GM18526 (cell line): ENCODE measurements around the gene C15orf39.

Experiments
- POLR2A ChIP-seq: IDR thresholded peaks from 3 replicates; pipeline ENCODE4 v1.6.1; 2011; ENCODE audit not compliant: insufficient read length; ENCODE audit errors: extremely low read depth

The C15orf39 gene

GRCh38 chr15:75167588-75168350 lies 33.9 kb upstream of the C15orf39 start:
- TF ChIP-seq POLR2A, result no peak

- TF ChIP-seq POLR2A, result no peak
These were observed 33.3 kb upstream of the C15orf39 start for GRCh38 chr15:75168374-75168773.

DNA sequence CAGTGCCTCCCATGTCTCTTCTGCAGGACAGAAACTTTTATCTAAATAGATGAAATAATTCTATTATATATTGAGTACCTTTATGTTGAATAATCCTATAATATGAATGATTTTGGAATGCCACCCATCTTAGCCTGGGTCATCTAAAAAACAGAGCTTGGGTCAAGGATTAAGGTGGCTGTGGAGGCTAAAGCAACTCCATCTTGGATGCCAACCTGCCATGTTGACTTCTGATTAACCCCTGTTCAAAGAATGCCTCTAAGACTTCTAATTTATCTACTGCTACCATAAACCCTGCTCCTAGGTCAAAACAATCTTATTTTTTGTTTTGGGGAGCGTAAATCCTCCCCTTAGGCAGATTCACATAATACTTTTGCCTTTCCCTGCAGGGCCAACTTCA lies 31.5 kb upstream of the C15orf39 start:
- no peak for TF ChIP-seq POLR2A

- TF ChIP-seq POLR2A, result no peak
These were observed 30.9 kb upstream of the C15orf39 start for GRCh38 chr15:75170711-75171341.

- no peak for TF ChIP-seq POLR2A
These were observed 30.3 kb upstream of the C15orf39 start for GRCh38 chr15:75171408-75171807.

DNA sequence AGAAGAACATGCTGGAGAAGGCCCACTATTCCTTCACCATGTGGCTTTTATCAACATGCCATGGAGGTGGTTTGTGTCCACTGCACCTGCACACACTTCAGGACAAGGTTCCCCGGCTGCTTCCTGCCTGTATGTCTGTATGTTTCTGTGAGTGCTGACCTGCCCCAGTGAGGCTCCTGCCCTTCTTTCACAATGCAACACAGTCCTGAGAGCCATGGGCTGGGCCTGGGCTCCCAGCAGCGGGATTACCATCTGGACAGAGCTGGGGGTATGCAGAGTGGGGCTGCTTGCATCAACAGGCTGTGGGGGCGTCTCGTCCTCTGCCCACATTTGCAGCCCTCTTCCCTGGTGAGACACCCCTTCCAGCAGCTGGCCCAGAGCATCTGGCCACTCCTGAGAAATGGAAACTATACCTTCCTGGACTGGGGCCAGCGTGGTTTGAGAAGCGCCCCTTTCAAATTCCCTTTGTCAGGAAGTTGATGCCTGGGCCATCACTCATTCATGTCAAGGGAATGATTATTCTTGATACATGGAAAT lies 29.3 kb upstream of the C15orf39 start:
- no peak for TF ChIP-seq POLR2A

GRCh38 chr15:75174102-75174501 lies 27.6 kb upstream of the C15orf39 start:
- TF ChIP-seq POLR2A, result no peak

DNA sequence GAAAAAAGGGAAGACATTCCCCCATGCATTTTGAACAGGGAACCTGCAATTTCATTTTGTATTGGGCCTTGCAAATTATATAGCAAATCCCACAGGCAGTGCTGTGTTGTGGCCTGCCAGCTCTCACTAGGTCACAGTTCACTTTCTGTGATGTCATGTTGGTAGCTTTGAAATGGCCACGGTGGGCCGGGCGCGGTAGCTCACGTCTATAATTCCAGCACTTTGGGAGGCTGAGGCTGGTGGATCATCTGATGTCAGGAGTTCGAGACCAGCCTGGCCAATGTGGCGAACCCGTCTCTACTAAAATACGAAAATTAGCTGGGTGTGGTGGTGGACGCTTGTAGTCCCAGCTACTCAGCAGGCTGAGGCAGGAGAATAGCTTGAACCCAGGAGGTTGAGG lies 27.0 kb upstream of the C15orf39 start:
- TF ChIP-seq POLR2A, result no peak

DNA sequence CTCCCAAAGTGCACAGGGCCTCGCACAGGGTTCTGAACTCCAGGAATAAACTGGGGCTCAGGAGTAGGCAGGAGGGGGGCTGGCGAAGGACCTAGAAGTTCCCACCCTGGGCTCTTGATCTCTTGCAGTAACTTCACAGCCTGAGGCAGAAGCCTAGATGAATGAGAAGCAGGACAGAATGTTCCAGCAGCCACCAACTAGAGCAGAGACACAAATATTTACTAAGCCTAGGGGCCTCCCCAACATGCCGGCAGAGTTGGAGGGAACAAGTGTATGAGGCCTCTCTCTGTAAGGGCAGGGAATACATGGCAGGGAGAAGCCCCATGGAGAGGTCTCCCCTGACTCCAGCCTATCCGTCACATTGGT lies 25.3 kb upstream of the C15orf39 start:
- TF ChIP-seq POLR2A, result no peak

- no peak for TF ChIP-seq POLR2A
These were observed 24.2 kb upstream of the C15orf39 start for GRCh38 chr15:75177360-75178071.

DNA sequence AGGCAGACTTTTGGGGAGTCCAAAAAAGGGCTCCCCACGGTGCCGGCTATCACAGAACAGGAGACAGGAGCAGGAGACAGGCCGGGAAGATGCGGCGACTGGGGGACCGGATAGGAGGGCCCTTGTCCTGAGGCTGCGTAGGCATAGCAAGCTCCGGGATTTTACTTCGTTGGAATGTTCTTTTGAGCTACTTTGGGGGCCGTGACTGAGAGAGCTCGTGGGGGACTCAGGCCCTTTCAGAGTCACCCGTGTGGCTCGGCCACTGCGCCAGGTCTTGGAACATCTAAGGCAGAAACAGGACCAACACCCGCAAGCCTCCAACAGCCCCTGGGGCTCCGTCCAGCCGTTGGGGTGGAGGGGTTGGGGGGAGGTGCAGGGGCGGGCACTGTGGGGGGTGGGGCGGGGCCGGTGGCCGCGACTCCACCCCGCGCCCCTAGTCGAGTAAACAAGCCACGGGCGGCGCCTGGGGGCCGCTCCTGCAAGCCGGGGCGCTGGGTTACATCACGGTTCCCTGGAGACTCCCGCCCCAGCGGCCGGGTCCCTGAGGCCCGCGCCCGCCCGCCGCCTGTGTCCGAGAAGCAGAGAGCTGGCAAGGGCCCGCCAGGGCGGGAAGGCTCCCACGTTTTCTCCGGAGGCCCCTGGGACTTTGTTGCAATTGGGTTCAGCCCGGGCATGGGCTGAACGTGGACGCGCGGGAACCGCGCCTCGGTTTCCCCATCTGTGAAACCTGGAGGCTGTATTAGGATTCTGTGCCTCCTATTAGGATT lies 23.3 kb upstream of the C15orf39 start:
- TF ChIP-seq POLR2A, result no peak

GRCh38 chr15:75178938-75179745 lies 22.5 kb upstream of the C15orf39 start:
- no peak for TF ChIP-seq POLR2A

- no peak for TF ChIP-seq POLR2A
These were observed 21.9 kb upstream of the C15orf39 start for GRCh38 chr15:75179746-75180140.

- no peak for TF ChIP-seq POLR2A
These were observed 19.9 kb upstream of the C15orf39 start for GRCh38 chr15:75181780-75182179.
